Measurements from ENCODE around the gene AKR1D1.

DNA sequence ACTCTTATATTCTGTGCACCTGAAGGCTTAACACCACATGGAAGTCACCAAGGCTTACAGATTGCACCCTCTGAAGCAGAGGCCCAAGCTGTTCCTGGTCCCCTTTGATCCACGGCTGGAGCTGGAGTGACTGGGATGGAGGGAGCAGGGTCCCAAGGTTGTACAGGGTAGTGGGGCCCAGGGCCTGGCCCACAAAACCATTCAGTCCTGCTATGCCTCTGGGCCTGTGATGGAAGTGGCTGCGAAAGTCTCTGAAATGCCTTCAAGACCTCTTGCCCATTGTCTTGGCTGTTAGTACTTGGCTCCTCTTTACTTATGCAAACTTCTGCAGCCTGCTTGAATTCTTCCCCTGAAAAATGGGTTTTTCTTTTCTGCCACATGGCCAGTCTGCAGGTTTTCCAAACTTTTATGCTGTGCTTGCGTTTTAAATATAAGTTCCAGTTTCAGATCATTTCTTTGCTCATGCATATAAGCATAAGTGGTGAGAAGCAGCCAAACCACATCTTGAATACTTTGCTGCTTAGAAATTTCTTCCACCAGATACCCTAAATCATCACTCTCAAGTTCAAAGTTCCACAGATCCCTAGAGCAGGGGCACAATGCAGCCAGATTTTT lies 53.4 kb downstream of the AKR1D1 start:
- TF ChIP-seq, protein P1, sequence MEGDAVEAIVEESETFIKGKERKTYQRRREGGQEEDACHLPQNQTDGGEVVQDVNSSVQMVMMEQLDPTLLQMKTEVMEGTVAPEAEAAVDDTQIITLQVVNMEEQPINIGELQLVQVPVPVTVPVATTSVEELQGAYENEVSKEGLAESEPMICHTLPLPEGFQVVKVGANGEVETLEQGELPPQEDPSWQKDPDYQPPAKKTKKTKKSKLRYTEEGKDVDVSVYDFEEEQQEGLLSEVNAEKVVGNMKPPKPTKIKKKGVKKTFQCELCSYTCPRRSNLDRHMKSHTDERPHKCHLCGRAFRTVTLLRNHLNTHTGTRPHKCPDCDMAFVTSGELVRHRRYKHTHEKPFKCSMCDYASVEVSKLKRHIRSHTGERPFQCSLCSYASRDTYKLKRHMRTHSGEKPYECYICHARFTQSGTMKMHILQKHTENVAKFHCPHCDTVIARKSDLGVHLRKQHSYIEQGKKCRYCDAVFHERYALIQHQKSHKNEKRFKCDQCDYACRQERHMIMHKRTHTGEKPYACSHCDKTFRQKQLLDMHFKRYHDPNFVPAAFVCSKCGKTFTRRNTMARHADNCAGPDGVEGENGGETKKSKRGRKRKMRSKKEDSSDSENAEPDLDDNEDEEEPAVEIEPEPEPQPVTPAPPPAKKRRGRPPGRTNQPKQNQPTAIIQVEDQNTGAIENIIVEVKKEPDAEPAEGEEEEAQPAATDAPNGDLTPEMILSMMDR (IDR thresholded peaks at IDR 0.05), result no peak
- no peak for TF ChIP-seq POLR2AphosphoS5 (IDR thresholded peaks at IDR 0.05; ENCODE audit: low read depth, low read length)
- TF ChIP-seq TCF7L2 (IDR thresholded peaks at IDR 0.05; ENCODE audit: low read depth, low read length), result no peak
